Testis (tissue), 2 donors: ENCODE results near the gene CNTN5.

ENCODE experiments used
- POLR2A ChIP-seq: fragments of 450-650 bp; IDR thresholded peaks from one replicate; pipeline ENCODE4 v1.6.1; 2017; ENCODE audit warnings: antibody characterized with exemption, mild to moderate bottlenecking, moderate library complexity
- TF ChIP-seq, protein P1 (sequence below), 3 experiments: fragments of 450-650 bp in 2 of 3; fragments of 200-600 bp in 1 of 3; sonication (generic) in 1 of 3; IDR thresholded peaks; one replicate each; pipeline ENCODE4 v1.5.1; 2016 to 2019; ENCODE audit warnings: antibody characterized with exemption in 3 of 3, mild to moderate bottlenecking in 2 of 3, moderate library complexity in 1 of 3

GRCh38 chr11:100105982-100106358, 1085.2 kb downstream of the CNTN5 start:
- TF ChIP-seq, protein P1, sequence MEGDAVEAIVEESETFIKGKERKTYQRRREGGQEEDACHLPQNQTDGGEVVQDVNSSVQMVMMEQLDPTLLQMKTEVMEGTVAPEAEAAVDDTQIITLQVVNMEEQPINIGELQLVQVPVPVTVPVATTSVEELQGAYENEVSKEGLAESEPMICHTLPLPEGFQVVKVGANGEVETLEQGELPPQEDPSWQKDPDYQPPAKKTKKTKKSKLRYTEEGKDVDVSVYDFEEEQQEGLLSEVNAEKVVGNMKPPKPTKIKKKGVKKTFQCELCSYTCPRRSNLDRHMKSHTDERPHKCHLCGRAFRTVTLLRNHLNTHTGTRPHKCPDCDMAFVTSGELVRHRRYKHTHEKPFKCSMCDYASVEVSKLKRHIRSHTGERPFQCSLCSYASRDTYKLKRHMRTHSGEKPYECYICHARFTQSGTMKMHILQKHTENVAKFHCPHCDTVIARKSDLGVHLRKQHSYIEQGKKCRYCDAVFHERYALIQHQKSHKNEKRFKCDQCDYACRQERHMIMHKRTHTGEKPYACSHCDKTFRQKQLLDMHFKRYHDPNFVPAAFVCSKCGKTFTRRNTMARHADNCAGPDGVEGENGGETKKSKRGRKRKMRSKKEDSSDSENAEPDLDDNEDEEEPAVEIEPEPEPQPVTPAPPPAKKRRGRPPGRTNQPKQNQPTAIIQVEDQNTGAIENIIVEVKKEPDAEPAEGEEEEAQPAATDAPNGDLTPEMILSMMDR (IDR thresholded peaks at IDR 0.05), result no peak
- no peak for TF ChIP-seq POLR2A
